Ascending aorta (tissue), 2 donors: Measurements from ENCODE around the gene RAB32. TPM values are rescaled to one million over a fixed set of nuclear protein-coding genes. Genes with fewer than 3 reads are reported as not detected.

Source experiments
- DNase-seq, 2 donors: peaks; one replicate each; pipeline ENCODE4 v3.0.0-alpha.2; 2019; ENCODE audit warnings: low spot score in 2 of 2
- H3K27ac ChIP-seq, 2 donors: fragments of 200-600 bp; sonication (generic); one replicate each; pipeline ENCODE4 v1.5.1; 2016 to 2017; ENCODE audit warnings: mild to moderate bottlenecking in 1 of 2
- H3K27me3 ChIP-seq: fragments of 200-600 bp; sonication (generic); one replicate; pipeline ENCODE4 v1.5.1; 2017
- H3K36me3 ChIP-seq, 2 donors: fragments of 200-600 bp; sonication (generic); one replicate each; pipeline ENCODE4 v1.5.1; 2016
- H3K4me1 ChIP-seq, 2 donors: fragments of 200-600 bp; sonication (generic); one replicate each; pipeline ENCODE4 v1.5.1; 2016 to 2017; ENCODE audit warnings: mild to moderate bottlenecking in 1 of 2
- H3K4me3 ChIP-seq, 2 donors: fragments of 200-600 bp; sonication (generic); one replicate each; pipeline ENCODE4 v1.5.1; 2016 to 2017; ENCODE audit warnings: mild to moderate bottlenecking in 1 of 2
- H3K9me3 ChIP-seq, 2 donors: fragments of 200-600 bp; sonication (generic); one replicate each; pipeline ENCODE4 v1.5.1; 2016
- CTCF ChIP-seq, 3 experiments: fragments of 200-600 bp in 2 of 3; fragments of 450-650 bp in 1 of 3; sonication (generic) in 2 of 3; IDR thresholded peaks; one replicate each; pipeline ENCODE4 v1.5.1; 2016 to 2019; ENCODE audit warnings: antibody characterized with exemption in 3 of 3, mild to moderate bottlenecking in 1 of 3, moderate library complexity in 1 of 3
- intact Hi-C: fragments of 100-400 bp; cut with DNase I; formaldehyde crosslinking; loops from one replicate; pipeline ENCODE4 v1.15.1; 2023
- total RNA-seq: library from RNA; depleted of rRNA; stranded (reverse); fragments of >200 nt; gene quantifications from one replicate; pipeline ENCODE4 v1.1.0, GENCODE V29; 2016

The RAB32 gene
- total RNA-seq, 1 donor from 2014 or later: 89.2 TPM

- peaks cover 4 to 31% of the 10 kb centered on the region in 2 donors for H3K4me1 ChIP-seq
- peak overlapping the region; percentile 97 to 98 for H3K27ac ChIP-seq
- TF ChIP-seq CTCF (IDR thresholded peaks at IDR 0.05): no peak
- H3K9me3 ChIP-seq: no peaks in the 10 kb centered on the region
- H3K27me3 ChIP-seq: no peaks in the 10 kb centered on the region
- peak overlapping the region; percentile 91 to 94 for H3K4me3 ChIP-seq
- peaks cover 10 to 24% of the 10 kb centered on the region in 2 donors for H3K36me3 ChIP-seq
- DNase-seq: peak in 1 of 2 donors; percentile 69
- intact Hi-C loops: loop anchor here (2.0 to 10.0 kb wide), 3 partner anchors 656 to 1948 kb away; partner anchors contain the start of gene FBXO30
These were observed 2.9 kb downstream of the RAB32 start for GRCh38 chr6:146546443-146547043.

DNA sequence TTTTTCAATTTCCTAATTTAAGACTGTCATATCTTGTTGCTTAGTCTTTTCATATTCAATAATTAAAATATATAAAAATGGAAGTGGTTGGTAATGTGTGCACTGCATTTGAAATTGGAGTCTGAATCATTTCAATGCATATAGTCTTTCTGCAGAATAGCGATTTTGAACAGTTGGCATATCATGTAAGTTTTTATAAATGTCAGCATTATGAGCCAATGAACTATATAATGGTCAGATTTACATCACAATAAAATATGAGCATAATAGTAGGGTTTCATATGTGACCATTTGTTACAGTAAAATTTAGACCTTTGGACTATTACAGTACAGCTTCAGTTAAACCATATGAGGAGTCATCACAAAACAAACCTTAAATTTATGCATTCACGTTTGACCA lies 4.3 kb downstream of the RAB32 start:
- no peaks in the 10 kb centered on the region for H3K9me3 ChIP-seq
- TF ChIP-seq CTCF (IDR thresholded peaks at IDR 0.05): no peak

DNA sequence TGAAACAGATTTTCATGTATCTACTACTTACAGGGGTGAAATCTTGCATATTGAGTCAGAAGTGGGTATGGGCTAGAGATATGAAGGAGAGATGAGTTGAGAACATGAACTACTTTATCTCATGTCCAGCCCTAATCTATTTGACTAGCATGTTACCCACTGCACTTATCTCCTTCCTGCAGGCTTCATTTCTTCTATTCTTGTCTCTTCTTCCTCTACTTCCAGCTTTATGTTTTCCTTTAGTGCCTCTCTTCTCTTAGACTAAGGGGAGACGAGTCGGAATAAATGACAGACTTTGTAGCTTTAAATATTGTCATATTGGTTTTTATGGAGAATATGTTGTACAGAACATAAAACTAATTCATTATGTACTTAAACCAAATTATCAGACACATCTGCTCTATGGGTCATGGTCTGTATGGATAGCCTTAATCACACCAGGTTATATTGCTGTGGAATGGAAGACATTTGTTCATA lies 5.3 kb downstream of the RAB32 start:
- TF ChIP-seq CTCF (IDR thresholded peaks at IDR 0.05): no peak
- intact Hi-C loops: loop anchor here (5.0 to 10.0 kb wide), 2 partner anchors 737 to 1946 kb away; partner anchors contain the start of gene FBXO30

More for the DNA sequence above, 4.3 kb downstream of the RAB32 start:
- intact Hi-C loops: loop anchor here (2.0 to 10.0 kb wide), 3 partner anchors 655 to 1947 kb away; partner anchors contain the start of gene FBXO30
- no peak overlapping the region for H3K4me3 ChIP-seq
- peaks cover 4 to 30% of the 10 kb centered on the region in 2 donors for H3K4me1 ChIP-seq
- peaks cover 18 to 37% of the 10 kb centered on the region in 2 donors for H3K36me3 ChIP-seq
- no peak overlapping the region for H3K27ac ChIP-seq
- no peaks in the 10 kb centered on the region for H3K27me3 ChIP-seq
- no peak for DNase-seq

DNA sequence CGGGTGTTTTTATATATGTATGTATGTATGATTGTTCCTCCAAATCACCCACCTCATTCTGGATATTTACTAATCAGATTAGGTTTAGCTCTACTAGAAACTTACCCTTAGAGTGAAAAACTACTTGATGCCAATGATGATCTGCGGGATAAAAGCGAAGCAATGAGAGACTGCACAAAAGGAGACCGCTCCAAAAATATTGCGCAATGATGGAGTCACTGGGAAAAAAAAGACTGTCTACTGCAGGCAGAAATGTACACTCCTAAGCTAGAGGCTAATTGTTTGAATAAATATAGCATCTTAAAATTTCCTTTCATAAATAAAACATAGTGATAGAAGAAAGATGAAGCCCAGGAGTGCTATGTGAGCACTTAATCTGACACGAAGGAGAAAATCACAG lies 7.3 kb downstream of the RAB32 start:
- intact Hi-C loops: no loop called here
- no peak for DNase-seq
- H3K4me1 ChIP-seq: peaks cover 0 to 23% of the 10 kb centered on the region in 2 donors

More for the DNA sequence above, 5.3 kb downstream of the RAB32 start:
- H3K4me3 ChIP-seq: no peak overlapping the region
- H3K27me3 ChIP-seq: no peaks in the 10 kb centered on the region
- H3K4me1 ChIP-seq: peaks cover 4 to 27% of the 10 kb centered on the region in 2 donors
- no peaks in the 10 kb centered on the region for H3K9me3 ChIP-seq
- H3K36me3 ChIP-seq: peaks cover 18 to 39% of the 10 kb centered on the region in 2 donors
- H3K27ac ChIP-seq: no peak overlapping the region
- DNase-seq: no peak

GRCh38 chr6:146551545-146551944 lies 7.9 kb downstream of the RAB32 start:
- H3K36me3 ChIP-seq: peaks cover 33 to 60% of the 10 kb centered on the region in 2 donors
- H3K27ac ChIP-seq: no peak overlapping the region
- no peak overlapping the region for H3K4me3 ChIP-seq
- intact Hi-C loops: no loop called here
- no peak for TF ChIP-seq CTCF (IDR thresholded peaks at IDR 0.05)
- H3K27me3 ChIP-seq: no peaks in the 10 kb centered on the region
- no peak for DNase-seq
- H3K9me3 ChIP-seq: no peaks in the 10 kb centered on the region
- peaks cover 0 to 20% of the 10 kb centered on the region in 2 donors for H3K4me1 ChIP-seq

More for the DNA sequence above, 7.3 kb downstream of the RAB32 start:
- H3K27ac ChIP-seq: no peak overlapping the region
- TF ChIP-seq CTCF (IDR thresholded peaks at IDR 0.05): no peak
- H3K36me3 ChIP-seq: peaks cover 33 to 56% of the 10 kb centered on the region in 2 donors
- no peaks in the 10 kb centered on the region for H3K27me3 ChIP-seq
- no peaks in the 10 kb centered on the region for H3K9me3 ChIP-seq
- H3K4me3 ChIP-seq: no peak overlapping the region
